EL (cell line): ENCODE data around the gene RBM4.

Experiments
- DNase-seq: peaks from one replicate; pipeline ENCODE4 v3.0.0-alpha.2; 2016

The RBM4 gene

GRCh38 chr11:66691311-66691980, 52.9 kb downstream of the RBM4 start:
- no peak for DNase-seq

- no peak for DNase-seq
Observed at GRCh38 chr11:66692446-66692845, 53.9 kb downstream of the RBM4 start.

GRCh38 chr11:66692871-66693331, 54.4 kb downstream of the RBM4 start:
- no peak for DNase-seq

GRCh38 chr11:66693356-66694055, 55.0 kb downstream of the RBM4 start:
- DNase-seq = no peak

- no peak for DNase-seq
Observed at GRCh38 chr11:66694056-66694410, 55.5 kb downstream of the RBM4 start.

GRCh38 chr11:66694732-66695207, 56.3 kb downstream of the RBM4 start:
- DNase-seq = peak; percentile 97
